Epithelial cell of esophagus (primary cell): ENCODE measurements around the gene SH3RF1.
A peak's percentile ranks its signal among the peaks of the same experiment; 100 is the strongest.

ENCODE experiments used
- DNase-seq: peaks from one replicate; pipeline ENCODE4 v3.0.0; 2010; ENCODE audit warnings: low read depth
- H3K4me3 ChIP-seq: 2 replicates; pipeline ENCODE4 v1.5.1; 2011; ENCODE audit warnings: mild to moderate bottlenecking, low read length, control low read depth
- TF ChIP-seq, protein P1 (sequence below): IDR thresholded peaks from 2 replicates; pipeline ENCODE4 v1.5.1; 2011; ENCODE audit warnings: low read depth, mild to moderate bottlenecking, low read length, control low read depth, inconsistent platforms; ENCODE audit not compliant: insufficient read depth; ENCODE audit errors: missing control alignments

Gene SH3RF1

DNA sequence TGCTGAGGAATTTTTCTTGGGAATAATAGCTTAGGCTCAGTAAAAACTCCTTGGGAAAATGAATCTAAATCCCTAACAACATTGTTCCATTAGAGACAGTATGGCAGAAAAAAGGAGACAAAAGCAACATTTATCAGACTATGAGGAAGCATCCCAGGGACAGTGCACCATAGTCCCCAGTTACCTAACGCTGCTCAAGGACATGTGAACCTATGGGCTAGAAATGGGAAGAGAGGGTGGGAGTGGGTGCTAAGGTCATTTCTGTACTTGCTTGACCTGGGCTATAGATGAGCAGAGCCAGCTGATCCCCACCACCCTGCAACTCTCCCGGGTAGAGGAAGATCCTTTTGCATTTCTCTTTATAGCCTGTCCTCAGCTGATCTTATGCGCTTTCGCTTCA, 162.5 kb downstream of the SH3RF1 start:
- DNase-seq, result no peak
- H3K4me3 ChIP-seq, result no peak overlapping the region
- TF ChIP-seq, protein P1, sequence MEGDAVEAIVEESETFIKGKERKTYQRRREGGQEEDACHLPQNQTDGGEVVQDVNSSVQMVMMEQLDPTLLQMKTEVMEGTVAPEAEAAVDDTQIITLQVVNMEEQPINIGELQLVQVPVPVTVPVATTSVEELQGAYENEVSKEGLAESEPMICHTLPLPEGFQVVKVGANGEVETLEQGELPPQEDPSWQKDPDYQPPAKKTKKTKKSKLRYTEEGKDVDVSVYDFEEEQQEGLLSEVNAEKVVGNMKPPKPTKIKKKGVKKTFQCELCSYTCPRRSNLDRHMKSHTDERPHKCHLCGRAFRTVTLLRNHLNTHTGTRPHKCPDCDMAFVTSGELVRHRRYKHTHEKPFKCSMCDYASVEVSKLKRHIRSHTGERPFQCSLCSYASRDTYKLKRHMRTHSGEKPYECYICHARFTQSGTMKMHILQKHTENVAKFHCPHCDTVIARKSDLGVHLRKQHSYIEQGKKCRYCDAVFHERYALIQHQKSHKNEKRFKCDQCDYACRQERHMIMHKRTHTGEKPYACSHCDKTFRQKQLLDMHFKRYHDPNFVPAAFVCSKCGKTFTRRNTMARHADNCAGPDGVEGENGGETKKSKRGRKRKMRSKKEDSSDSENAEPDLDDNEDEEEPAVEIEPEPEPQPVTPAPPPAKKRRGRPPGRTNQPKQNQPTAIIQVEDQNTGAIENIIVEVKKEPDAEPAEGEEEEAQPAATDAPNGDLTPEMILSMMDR, result no peak

DNA sequence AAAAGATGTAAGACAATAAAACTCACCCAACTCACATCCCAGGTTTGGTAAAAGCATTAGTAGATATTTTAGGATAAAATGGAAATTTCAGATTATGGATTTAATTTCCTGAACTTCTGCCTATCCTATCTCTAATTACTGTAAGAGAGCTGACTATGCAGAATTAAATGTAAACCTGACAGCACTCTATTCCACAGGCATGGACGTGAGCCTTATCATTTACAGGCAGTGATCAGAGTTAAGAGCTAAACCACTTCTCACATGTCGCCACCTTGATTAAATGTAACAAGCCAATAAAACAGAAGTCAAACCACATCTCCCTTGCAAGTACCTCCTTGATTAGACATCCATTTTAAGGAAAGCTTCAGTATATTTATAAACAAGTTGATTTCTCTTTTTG, 163.2 kb downstream of the SH3RF1 start:
- no peak overlapping the region for H3K4me3 ChIP-seq
- TF ChIP-seq, protein P1, result no peak
- DNase-seq, result no peak

DNA sequence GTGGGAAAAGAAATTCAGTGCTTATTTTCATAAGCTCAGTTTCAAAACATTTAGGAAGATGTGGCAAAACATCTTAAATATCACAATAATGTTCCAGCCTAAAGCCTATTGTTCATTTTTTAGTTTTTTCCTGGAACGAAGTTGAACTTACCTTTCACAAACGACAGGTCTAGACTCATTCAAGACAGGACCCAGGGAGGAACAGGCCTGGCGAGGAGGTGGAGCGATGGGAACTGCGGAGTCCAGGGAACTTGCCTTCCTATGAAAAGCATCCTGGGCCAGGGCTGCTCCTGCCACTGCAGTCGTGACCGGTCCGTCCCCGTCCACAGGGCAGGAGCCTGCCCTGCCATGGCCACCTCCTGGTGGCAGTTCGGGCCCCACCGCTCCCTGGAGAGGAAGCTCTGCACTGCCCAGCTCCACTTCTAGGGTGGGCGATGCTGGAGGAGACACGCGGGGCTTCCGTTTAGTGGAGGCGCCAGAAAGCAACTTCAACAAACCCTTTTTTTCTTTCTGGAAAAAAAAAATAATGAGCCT, 164.0 kb downstream of the SH3RF1 start:
- peak; percentile 78 for DNase-seq
- no peak overlapping the region for H3K4me3 ChIP-seq
- TF ChIP-seq, protein P1, result no peak

DNA sequence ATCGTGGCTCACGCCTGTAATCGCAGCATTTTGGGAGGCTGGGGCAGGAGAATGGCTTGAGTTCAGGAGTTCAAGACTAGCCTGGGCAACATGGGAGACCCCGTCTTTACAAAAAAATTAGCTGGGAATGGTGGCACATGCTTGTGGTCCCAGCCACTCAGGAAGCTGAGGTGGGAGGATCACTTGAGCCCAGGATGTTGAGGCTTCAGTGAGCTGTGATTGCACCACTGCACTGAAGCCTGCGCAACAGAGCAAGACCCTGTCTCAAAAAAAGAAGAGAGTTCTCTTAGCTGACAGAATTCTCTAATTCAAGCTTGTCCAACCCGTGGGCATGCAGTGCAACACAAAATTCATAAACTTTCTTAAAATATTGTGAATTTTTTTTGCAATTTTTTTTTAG, 165.1 kb downstream of the SH3RF1 start:
- no peak overlapping the region for H3K4me3 ChIP-seq
- TF ChIP-seq, protein P1, result no peak
- DNase-seq, result no peak

DNA sequence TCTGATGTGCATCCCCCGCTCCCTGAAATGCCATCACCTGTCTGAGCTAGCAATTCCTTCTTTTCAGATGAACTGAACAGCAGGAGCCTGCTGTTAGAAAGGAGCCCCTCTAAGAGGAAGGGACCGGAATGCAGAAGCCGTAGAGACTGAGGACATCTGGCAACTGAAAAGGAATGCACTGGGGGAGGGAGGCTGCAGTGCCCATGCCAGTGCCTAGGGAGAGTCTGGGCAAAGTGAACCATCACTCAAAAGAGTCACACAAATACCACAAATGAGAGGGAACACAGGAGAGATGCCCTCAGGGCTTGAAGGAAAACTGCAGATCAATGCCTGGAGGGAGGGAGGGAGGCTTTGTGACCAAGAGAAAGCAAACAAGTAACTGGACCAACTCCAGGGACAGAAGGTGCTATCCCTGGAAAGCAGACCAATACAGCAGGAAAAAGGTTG, 166.8 kb downstream of the SH3RF1 start:
- peak; percentile 38 for DNase-seq
- no peak overlapping the region for H3K4me3 ChIP-seq
- TF ChIP-seq, protein P1, result no peak

DNA sequence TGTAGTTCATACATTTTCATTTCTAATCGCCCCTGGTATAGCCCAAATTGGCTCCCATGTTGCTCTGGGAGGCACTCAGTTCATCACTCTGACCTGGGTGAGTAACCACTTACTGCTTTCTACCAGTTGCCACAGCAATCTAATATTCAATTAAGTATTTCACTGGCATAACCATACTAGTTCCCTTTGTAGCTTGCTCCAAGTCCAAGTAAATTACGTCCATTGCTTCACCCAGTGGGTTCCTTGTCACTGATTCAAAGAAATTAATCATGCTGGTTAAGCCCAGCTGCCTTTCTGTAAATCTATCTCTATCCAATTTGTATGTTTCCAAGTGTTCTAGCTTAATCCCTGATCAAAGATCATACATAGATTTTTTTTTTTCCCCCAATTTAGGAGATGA, 168.7 kb downstream of the SH3RF1 start:
- no peak overlapping the region for H3K4me3 ChIP-seq
- TF ChIP-seq, protein P1, result no peak
- no peak for DNase-seq

DNA sequence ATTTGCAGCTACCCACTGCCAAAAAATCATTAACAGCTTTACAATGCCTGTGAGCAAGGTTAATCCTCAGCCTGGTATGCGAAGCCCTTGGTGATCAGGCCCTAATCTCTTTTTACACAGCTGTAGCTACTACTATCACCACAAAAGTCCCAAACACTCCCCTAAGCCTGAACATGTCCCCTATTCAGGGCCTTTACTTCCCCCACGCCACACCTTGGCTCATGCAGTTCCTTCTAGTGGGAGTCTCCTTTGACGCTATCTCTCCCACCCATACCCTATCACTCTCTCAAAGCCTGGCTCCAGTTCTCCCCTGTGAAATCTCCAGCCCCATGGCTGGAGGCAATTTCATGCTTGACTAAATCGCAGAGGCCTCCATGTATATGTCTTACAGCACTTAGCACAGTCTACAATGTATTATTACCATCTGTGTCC, 170.1 kb downstream of the SH3RF1 start:
- DNase-seq, result no peak
- no peak overlapping the region for H3K4me3 ChIP-seq
- TF ChIP-seq, protein P1, result no peak
